Muscle layer of duodenum (tissue), 2 donors: ENCODE data around the gene USP6.
"Not testable (repeated sequence)": the region's sequence is repeated elsewhere in the genome, so short reads cannot be mapped to it uniquely, and the experiment has no call there.

Experiments
- H3K27ac ChIP-seq: one replicate; pipeline ENCODE4 v1.7.0; 2013; ENCODE audit warnings: mild to moderate bottlenecking, low read length
- H3K27me3 ChIP-seq: one replicate; pipeline ENCODE4 v1.7.0; 2013; ENCODE audit warnings: low read depth, mild to moderate bottlenecking, control low read depth, low read length
- H3K36me3 ChIP-seq, 2 donors: one replicate each; pipeline ENCODE4 v1.7.0; 2013; ENCODE audit warnings: low read length in 2 of 2, control low read depth in 1 of 2, mild to moderate bottlenecking in 1 of 2; ENCODE audit not compliant: insufficient read depth in 2 of 2, control insufficient read depth in 1 of 2
- H3K4me1 ChIP-seq, 2 donors: one replicate each; pipeline ENCODE4 v1.7.0; 2013; ENCODE audit warnings: low read length in 2 of 2, mild to moderate bottlenecking in 2 of 2, control low read depth in 1 of 2, moderate library complexity in 1 of 2; ENCODE audit not compliant: insufficient read depth in 2 of 2, control insufficient read depth in 1 of 2
- H3K4me3 ChIP-seq, 2 donors: one replicate each; pipeline ENCODE4 v1.7.0; 2013; ENCODE audit warnings: low read length in 2 of 2, low read depth in 1 of 2, mild to moderate bottlenecking in 1 of 2
- H3K9me3 ChIP-seq, 2 donors: one replicate each; pipeline ENCODE4 v1.7.0; 2013; ENCODE audit warnings: low read length in 2 of 2, control low read depth in 1 of 2, mild to moderate bottlenecking in 1 of 2; ENCODE audit not compliant: control insufficient read depth in 1 of 2
- donor health status: healthy.

Gene USP6

DNA sequence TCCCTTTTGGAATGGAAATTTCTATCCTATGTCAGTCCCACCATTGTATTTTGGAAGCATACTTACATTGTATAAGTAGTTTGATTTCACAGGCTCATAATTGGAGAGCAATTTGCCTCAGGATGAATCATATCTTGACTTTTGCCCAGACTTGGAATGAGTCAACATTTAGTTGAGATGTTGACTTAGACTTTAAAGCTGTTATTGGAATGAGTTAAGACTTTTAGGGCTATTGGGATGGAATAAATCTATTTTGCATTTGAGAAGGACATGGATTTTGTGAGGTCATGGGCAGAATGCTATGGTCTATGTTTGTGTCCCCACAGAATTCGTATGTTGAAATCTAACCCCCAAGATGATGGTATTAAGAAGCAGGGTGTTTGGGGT lies 88.1 kb downstream of the USP6 start:
- Histone ChIP-seq H3K36me3 (no peaks in the 10 kb centered on the region), H3K9me3 (no peaks in the 10 kb centered on the region), H3K4me3 (no peak overlapping the region), H3K27ac (no peak overlapping the region), H3K27me3 (no peaks in the 10 kb centered on the region), H3K4me1 (no peaks in the 10 kb centered on the region)

DNA sequence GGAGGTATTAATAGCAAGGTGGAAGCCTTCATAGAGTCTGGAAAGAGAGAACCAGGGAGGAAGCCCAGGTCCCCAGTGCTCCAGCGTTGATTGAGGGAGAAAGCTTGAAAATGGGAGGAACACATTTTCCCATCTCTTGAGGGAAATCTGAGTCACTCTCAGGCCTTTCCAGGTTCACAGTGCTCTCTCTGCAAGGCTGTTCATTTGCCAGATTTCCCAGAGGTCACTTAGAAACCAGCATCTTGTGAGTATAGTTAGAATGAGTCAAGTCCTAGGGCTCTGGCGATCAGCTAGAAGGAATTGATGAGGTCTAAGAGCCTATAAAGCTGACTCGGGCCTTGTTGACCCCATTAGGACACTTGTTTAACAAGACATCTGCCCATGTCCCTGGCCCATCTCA lies 93.6 kb downstream of the USP6 start:
- Histone ChIP-seq H3K27me3 (no peaks in the 10 kb centered on the region), H3K4me1 (no peaks in the 10 kb centered on the region), H3K36me3 (peaks cover 0 to 4% of the 10 kb centered on the region in 2 donors), H3K4me3 (no peak overlapping the region), H3K9me3 (no peaks in the 10 kb centered on the region), H3K27ac (no peak overlapping the region)

DNA sequence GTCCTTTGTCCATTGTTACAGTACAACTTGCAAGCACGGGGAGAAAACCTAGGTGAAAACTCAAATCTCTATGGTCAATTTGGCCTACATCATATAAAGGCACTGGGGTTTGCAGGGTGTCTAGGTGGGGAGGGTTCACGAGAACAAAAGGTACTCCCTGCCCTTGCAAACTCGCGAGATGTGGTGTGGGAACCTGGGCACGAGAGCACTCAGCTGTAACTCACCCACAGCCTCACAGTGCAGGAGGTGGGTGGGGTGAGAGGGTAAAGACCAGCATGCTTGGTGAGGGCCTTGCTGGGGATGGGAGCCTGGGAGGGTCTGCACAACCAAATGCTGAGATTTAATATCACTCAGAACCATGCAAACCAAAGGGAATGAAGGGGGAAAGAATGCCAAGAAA lies 94.3 kb downstream of the USP6 start:
- no peak overlapping the region for H3K4me3 ChIP-seq
- no peaks in the 10 kb centered on the region for H3K4me1 ChIP-seq
- H3K9me3 ChIP-seq: no peaks in the 10 kb centered on the region
- peaks cover 0 to 5% of the 10 kb centered on the region in 2 donors for H3K36me3 ChIP-seq
- no peaks in the 10 kb centered on the region for H3K27me3 ChIP-seq
- no peak overlapping the region for H3K27ac ChIP-seq

DNA sequence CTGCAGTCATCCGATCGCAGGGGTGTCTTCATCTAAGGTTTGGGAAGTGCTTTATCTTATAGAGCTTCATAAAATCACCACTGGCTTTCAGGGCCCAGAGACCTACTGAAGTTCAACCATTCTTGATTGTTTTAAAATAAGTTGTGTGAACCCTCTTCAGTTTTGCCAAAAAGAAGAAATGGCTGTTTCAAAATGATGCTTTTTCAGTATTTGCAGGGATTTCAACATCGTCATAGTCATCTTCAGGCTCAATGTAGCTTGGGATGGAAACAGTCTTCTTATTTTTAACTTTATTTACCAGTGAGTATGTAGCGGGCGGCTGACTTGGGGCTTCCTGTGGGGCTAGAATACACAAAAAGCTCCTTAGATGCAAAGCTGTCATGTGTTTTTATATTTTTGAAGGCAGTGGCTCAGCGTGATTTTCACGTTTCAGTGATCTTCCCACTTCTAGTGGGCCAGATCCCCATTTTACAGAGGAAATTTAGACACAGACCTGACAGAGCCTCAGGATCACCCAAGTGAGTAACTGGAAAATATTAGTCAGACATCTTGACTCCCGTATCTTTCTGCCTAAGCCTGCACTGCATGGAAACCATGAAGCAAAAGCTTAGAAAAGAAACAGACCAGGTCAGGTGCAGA lies 94.9 kb downstream of the USP6 start:
- H3K4me1 ChIP-seq: no peaks in the 10 kb centered on the region
- H3K9me3 ChIP-seq: no peaks in the 10 kb centered on the region
- no peak overlapping the region for H3K27ac ChIP-seq
- peaks cover 0 to 11% of the 10 kb centered on the region in 2 donors for H3K36me3 ChIP-seq
- H3K4me3 ChIP-seq: no peak overlapping the region
- H3K27me3 ChIP-seq: no peaks in the 10 kb centered on the region

DNA sequence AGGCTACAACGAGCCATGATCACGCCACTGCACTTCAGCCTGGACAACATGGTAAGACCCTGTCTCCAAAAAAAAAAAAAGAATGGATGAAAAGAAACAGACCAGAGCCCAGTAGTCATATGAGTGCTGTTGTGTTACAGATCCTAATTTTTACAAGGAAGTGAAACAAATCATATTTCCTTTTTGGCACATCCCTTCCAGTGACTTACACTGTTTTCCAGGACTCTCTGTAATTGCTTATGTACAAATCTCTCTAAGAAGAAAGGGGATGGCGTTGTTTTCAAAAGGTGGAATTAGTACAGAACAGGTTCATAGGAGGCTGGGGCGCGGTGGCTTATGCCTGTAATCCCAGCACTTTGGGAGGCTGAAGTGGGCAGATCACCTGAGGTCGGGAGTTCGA lies 95.6 kb downstream of the USP6 start:
- H3K27me3 ChIP-seq: no peaks in the 10 kb centered on the region
- H3K9me3 ChIP-seq: no peaks in the 10 kb centered on the region
- peaks cover 0 to 13% of the 10 kb centered on the region in 2 donors for H3K36me3 ChIP-seq
- no peak overlapping the region for H3K4me3 ChIP-seq
- no peaks in the 10 kb centered on the region for H3K4me1 ChIP-seq
- no peak overlapping the region for H3K27ac ChIP-seq

DNA sequence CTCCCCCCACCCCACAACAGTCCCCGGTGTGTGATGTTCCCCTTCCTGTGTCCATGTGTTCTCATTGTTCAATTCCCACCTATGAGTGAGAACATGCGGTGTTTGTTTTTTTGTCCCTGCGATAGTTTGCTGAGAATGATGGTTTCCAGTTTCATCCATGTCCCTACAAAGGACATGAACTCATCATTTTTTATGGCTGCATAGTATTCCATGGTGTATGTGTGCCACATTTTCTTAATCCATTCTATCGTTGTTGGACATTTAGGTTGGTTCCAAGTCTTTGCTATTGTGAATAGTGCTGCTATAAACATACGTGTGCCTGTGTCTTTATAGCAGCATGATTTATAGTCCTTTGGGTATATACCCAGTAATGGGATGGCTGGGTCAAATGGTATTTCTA lies 101.7 kb downstream of the USP6 start:
- H3K27me3 ChIP-seq, H3K4me1 ChIP-seq, H3K9me3 ChIP-seq, H3K27ac ChIP-seq, H3K36me3 ChIP-seq, H3K4me3 ChIP-seq: not testable (repeated sequence)

DNA sequence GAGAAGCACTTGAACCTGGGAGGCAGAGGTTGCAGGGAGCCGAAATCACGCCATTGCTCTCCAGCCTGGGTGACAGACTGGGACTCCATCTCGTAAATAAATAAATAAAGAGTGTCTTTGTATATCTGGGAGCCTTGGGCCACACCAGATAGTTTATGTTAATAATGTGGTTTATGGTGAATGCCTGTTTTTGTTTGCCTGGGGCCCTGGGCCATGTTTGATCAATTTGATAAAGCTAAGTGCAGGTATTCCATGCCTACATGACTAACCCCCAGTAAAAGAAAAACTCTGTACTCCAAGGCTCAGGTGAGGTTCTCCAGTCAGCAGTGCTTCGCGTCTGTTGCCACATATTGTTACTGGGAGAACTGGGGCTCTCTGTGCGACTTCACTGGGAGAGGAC lies 103.7 kb downstream of the USP6 start:
- Histone ChIP-seq H3K27ac (no peak overlapping the region), H3K9me3 (no peaks in the 10 kb centered on the region), H3K27me3 (no peaks in the 10 kb centered on the region), H3K36me3 (peaks cover 0 to 22% of the 10 kb centered on the region in 2 donors), H3K4me1 (peaks cover 3% of the 10 kb centered on the region in 2 donors), H3K4me3 (no peak overlapping the region)

DNA sequence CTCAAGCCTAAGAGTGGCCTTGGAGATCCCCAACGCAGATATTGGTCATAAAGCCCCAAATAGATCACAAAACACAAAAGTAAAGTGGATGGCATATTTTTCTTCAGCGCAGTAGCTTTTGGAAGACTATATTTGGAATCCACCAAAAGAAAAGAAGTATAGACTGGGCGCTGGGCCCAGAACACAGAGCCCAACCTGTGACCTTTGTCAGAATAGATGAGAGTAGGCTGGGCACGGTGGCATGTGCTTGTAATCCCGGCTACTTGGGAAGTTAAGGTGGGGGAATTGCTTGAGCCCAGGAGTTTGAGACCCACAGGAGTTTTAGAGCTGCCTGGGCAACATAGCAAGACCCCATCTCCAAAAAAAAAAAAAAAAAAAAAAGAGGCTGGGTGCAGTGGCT lies 104.2 kb downstream of the USP6 start:
- Histone ChIP-seq H3K27ac (no peak overlapping the region), H3K27me3 (no peaks in the 10 kb centered on the region), H3K36me3 (peaks cover 0 to 21% of the 10 kb centered on the region in 2 donors), H3K9me3 (no peaks in the 10 kb centered on the region), H3K4me1 (peaks cover 3% of the 10 kb centered on the region in 2 donors), H3K4me3 (no peak overlapping the region)

DNA sequence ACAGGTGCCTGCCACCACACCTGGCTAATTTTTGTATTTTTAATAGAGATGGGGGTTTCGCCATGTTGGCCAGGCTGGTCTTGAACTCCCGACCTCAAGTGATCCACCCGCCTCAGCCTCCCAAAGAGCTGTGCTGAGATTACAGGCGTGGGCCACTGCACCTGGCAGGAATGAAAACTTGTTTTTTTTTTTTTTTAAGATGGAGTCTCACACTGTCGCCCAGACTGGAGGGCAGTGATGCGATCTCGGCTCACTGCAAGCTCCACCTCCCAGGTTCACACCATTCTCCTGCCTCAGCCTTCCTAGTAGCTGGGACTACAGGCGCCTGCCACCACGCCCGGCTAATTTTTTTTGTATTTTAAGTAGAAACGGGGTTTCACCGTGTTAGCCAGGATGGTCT lies 106.1 kb downstream of the USP6 start:
- peaks cover 0 to 13% of the 10 kb centered on the region in 2 donors for H3K36me3 ChIP-seq
- H3K27ac ChIP-seq: not testable (repeated sequence)

More for the DNA sequence above, 106.1 kb downstream of the USP6 start:
- not testable (repeated sequence) for H3K9me3 ChIP-seq, H3K27me3 ChIP-seq, H3K4me1 ChIP-seq, H3K4me3 ChIP-seq
